ENCODE results near the gene PLA2R1.
"Not testable (repeated sequence)": the region's sequence is repeated elsewhere in the genome, so short reads cannot be mapped to it uniquely, and the experiment has no call there.

The PLA2R1 gene

GRCh38 chr2:160054984-160055725 lies 7.3 kb downstream of the PLA2R1 start:
- Mint-ChIP-seq H3K9me3 (no peaks in the 10 kb centered on the region), H3K4me1 (no peaks in the 10 kb centered on the region), H3K36me3 (no peaks in the 10 kb centered on the region), H3K4me3 (no peak overlapping the region), H3K27me3 (peaks cover 17% of the 10 kb centered on the region), H3K27ac (no peak overlapping the region)
- ATAC-seq (ENCODE audit: low read depth): no peak
- no peak for DNase-seq (ENCODE audit: low spot score in 2 of 2)

GRCh38 chr2:160053946-160054345 lies 8.5 kb downstream of the PLA2R1 start:
- no peak for ATAC-seq (ENCODE audit: low read depth)
- H3K4me3 Mint-ChIP-seq: no peak overlapping the region
- no peaks in the 10 kb centered on the region for H3K36me3 Mint-ChIP-seq
- H3K27me3 Mint-ChIP-seq: peaks cover 12% of the 10 kb centered on the region
- no peak overlapping the region for H3K27ac Mint-ChIP-seq
- H3K4me1 Mint-ChIP-seq: no peaks in the 10 kb centered on the region
- DNase-seq (ENCODE audit: low spot score in 2 of 2): no peak
- no peaks in the 10 kb centered on the region for H3K9me3 Mint-ChIP-seq

GRCh38 chr2:160052531-160052930 lies 9.9 kb downstream of the PLA2R1 start:
- DNase-seq (ENCODE audit: low spot score in 2 of 2): no peak
- Mint-ChIP-seq H3K27ac (no peak overlapping the region), H3K4me3 (no peak overlapping the region), H3K36me3 (no peaks in the 10 kb centered on the region), H3K4me1 (no peaks in the 10 kb centered on the region), H3K27me3 (peaks cover 7% of the 10 kb centered on the region), H3K9me3 (no peaks in the 10 kb centered on the region)
- ATAC-seq (ENCODE audit: low read depth): no peak

- H3K36me3 Mint-ChIP-seq: no peaks in the 10 kb centered on the region
- no peak for DNase-seq (ENCODE audit: low spot score in 2 of 2)
- H3K27ac Mint-ChIP-seq: no peak overlapping the region
- H3K9me3 Mint-ChIP-seq: no peaks in the 10 kb centered on the region
- H3K4me1 Mint-ChIP-seq: no peaks in the 10 kb centered on the region
- no peak for ATAC-seq (ENCODE audit: low read depth)
- peaks cover 6% of the 10 kb centered on the region for H3K27me3 Mint-ChIP-seq
- H3K4me3 Mint-ChIP-seq: no peak overlapping the region
These were observed 11.0 kb downstream of the PLA2R1 start for GRCh38 chr2:160051371-160051800.

DNA sequence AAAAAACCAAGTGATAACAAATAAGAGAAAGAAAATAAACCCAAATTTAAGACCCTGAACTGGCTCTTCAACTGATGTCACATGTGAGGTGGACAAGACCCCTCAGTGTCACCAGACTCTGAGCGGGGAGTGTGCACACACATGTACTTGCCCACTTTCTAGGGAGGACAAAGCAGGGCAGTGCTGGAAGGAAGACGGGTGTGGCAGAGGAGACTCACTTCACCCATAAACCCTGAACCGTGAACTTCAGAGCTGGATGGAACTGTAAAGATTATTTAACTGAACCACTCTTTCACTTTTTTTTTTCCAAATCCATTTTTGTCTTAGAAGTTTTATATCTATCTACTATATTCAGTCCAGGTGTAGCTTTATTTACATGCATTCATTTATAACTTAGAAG lies 12.3 kb downstream of the PLA2R1 start:
- Mint-ChIP-seq H3K4me1 (no peaks in the 10 kb centered on the region), H3K27me3 (peaks cover 4% of the 10 kb centered on the region), H3K9me3 (no peaks in the 10 kb centered on the region), H3K27ac (no peak overlapping the region), H3K4me3 (no peak overlapping the region), H3K36me3 (no peaks in the 10 kb centered on the region)
- no peak for ATAC-seq (ENCODE audit: low read depth)
- DNase-seq (ENCODE audit: low spot score in 2 of 2): no peak

DNA sequence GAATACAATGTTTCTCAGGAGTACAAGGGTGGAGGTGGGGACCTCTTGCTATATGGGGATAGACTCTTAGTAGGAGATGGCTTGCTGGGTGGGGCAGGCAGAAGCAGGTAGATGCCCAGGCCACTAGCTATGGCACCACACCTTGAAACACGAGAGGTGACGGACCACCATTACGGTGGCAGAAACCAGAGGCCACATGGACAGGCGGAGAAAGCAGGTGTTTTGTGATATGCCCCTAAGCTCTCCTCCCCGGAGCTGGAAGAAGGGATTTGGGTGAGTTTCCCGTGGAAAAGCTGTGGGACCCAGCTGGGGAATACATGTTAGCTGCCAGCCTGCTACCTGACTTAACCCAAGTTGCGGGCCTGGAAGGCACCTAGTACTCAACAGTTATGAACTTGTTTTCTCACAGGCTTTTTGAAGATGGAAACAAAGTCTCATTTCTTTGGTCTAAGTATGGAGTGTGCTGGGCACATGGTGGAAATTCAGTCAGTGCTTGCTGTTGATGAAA lies 16.7 kb downstream of the PLA2R1 start:
- Mint-ChIP-seq H3K27ac (no peak overlapping the region), H3K9me3 (no peaks in the 10 kb centered on the region), H3K27me3 (peaks cover 9% of the 10 kb centered on the region), H3K36me3 (no peaks in the 10 kb centered on the region), H3K4me1 (no peaks in the 10 kb centered on the region), H3K4me3 (no peak overlapping the region)
- no peak for DNase-seq (ENCODE audit: low spot score in 2 of 2)
- no peak for ATAC-seq (ENCODE audit: low read depth)

- Mint-ChIP-seq H3K36me3 (no peaks in the 10 kb centered on the region), H3K4me1 (no peaks in the 10 kb centered on the region), H3K4me3 (no peak overlapping the region), H3K27me3 (peaks cover 9% of the 10 kb centered on the region), H3K9me3 (no peaks in the 10 kb centered on the region), H3K27ac (no peak overlapping the region)
- no peak for ATAC-seq (ENCODE audit: low read depth)
- DNase-seq (ENCODE audit: low spot score in 2 of 2): no peak
These were observed 17.7 kb downstream of the PLA2R1 start for GRCh38 chr2:160044728-160045127.

- DNase-seq (ENCODE audit: low spot score in 2 of 2): no peak
- ATAC-seq (ENCODE audit: low read depth): no peak
- Mint-ChIP-seq H3K4me1 (no peaks in the 10 kb centered on the region), H3K27me3 (peaks cover 9% of the 10 kb centered on the region), H3K36me3 (no peaks in the 10 kb centered on the region), H3K9me3 (no peaks in the 10 kb centered on the region), H3K27ac (no peak overlapping the region), H3K4me3 (no peak overlapping the region)
These were observed 19.1 kb downstream of the PLA2R1 start for GRCh38 chr2:160043265-160043664.

GRCh38 chr2:160042054-160042453 lies 20.4 kb downstream of the PLA2R1 start:
- H3K4me3 Mint-ChIP-seq: no peak overlapping the region
- peaks cover 9% of the 10 kb centered on the region for H3K27me3 Mint-ChIP-seq
- H3K9me3 Mint-ChIP-seq: no peaks in the 10 kb centered on the region
- no peaks in the 10 kb centered on the region for H3K4me1 Mint-ChIP-seq
- DNase-seq (ENCODE audit: low spot score in 2 of 2) (no peak), ATAC-seq (ENCODE audit: low read depth) (no peak)
- H3K36me3 Mint-ChIP-seq: no peaks in the 10 kb centered on the region
- H3K27ac Mint-ChIP-seq: no peak overlapping the region

DNA sequence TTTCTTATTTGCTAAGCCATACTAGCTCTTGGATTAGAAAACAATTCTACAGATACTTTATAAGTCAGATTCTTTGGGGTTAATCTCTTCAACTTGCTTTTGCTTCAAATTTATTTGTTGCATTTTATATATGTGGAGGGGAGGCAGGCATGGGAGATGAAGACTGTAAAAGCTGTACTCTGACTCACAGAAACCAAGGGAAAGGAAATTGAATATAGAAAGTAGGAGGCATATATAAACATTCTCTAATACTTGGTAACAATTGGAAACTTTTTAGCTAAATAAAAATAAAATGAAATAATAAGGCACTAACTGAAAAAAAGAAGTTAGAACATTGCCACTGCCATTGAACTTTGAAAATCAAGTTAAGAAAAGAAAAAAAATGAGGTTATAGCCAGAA lies 21.3 kb downstream of the PLA2R1 start:
- no peaks in the 10 kb centered on the region for H3K9me3 Mint-ChIP-seq
- no peak for DNase-seq (ENCODE audit: low spot score in 2 of 2)
- H3K27ac Mint-ChIP-seq: no peak overlapping the region
- H3K4me1 Mint-ChIP-seq: no peaks in the 10 kb centered on the region
- ATAC-seq (ENCODE audit: low read depth): no peak
- H3K36me3 Mint-ChIP-seq: no peaks in the 10 kb centered on the region
- H3K27me3 Mint-ChIP-seq: peaks cover 9% of the 10 kb centered on the region
- no peak overlapping the region for H3K4me3 Mint-ChIP-seq

- H3K27ac Mint-ChIP-seq: no peak overlapping the region
- H3K4me3 Mint-ChIP-seq: no peak overlapping the region
- ATAC-seq (ENCODE audit: low read depth): no peak
- no peak for DNase-seq (ENCODE audit: low spot score in 2 of 2)
- H3K27me3 Mint-ChIP-seq: peaks cover 8% of the 10 kb centered on the region
- H3K9me3 Mint-ChIP-seq: no peaks in the 10 kb centered on the region
- no peaks in the 10 kb centered on the region for H3K4me1 Mint-ChIP-seq
- H3K36me3 Mint-ChIP-seq: no peaks in the 10 kb centered on the region
These were observed 23.1 kb downstream of the PLA2R1 start for GRCh38 chr2:160039166-160039903.

DNA sequence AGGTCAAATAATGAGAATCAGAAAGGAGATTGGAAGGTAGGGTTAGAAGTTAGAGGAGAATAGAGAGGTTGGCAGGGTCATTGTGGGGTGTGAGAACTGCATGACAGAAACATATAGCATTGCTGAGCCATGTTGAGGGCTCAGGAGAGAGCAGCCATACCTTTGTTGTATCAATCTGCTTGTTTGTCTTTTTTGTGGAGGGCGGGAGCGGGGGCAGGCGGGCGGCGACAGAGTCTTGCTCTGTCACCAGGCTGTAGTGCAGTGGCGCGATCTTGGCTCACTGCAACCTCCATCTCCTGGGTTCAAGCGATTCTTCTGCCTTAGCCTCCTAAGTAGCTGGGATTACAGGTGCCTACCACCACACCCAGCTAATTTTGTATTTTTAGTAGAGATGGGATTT lies 23.8 kb downstream of the PLA2R1 start:
- not testable (repeated sequence) for H3K36me3 Mint-ChIP-seq; H3K27ac Mint-ChIP-seq; H3K9me3 Mint-ChIP-seq; H3K27me3 Mint-ChIP-seq; H3K4me1 Mint-ChIP-seq; H3K4me3 Mint-ChIP-seq; ATAC-seq (ENCODE audit: low read depth); DNase-seq (ENCODE audit: low spot score in 2 of 2)

DNA sequence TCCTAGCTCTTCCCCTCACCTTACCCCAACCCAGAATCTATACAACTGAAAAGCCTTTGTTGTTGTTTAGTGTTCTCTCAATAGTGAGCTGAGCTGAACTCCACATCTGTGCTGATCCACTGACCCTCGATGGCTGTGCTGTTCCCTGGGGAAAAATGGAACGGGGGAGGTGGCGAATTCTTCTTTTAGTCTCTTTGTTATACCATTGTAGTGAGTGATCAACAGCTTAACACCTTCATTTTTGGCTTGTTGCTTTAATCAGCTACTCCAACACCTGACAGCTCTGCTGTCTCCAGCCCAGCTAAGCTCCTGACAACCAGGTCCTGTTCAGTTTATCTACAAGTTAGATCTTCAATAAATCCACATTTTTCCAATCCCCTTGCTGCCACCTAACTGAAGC lies 25.7 kb downstream of the PLA2R1 start:
- Mint-ChIP-seq H3K27ac (no peak overlapping the region), H3K4me3 (no peak overlapping the region), H3K4me1 (no peaks in the 10 kb centered on the region), H3K36me3 (no peaks in the 10 kb centered on the region), H3K9me3 (no peaks in the 10 kb centered on the region), H3K27me3 (no peaks in the 10 kb centered on the region)
- no peak for ATAC-seq (ENCODE audit: low read depth)
- no peak for DNase-seq (ENCODE audit: low spot score in 2 of 2)

GRCh38 chr2:160035125-160035524 lies 27.3 kb downstream of the PLA2R1 start:
- Mint-ChIP-seq H3K27me3 (no peaks in the 10 kb centered on the region), H3K4me3 (no peak overlapping the region), H3K27ac (no peak overlapping the region), H3K36me3 (no peaks in the 10 kb centered on the region), H3K9me3 (no peaks in the 10 kb centered on the region), H3K4me1 (no peaks in the 10 kb centered on the region)
- DNase-seq (ENCODE audit: low spot score in 2 of 2) (no peak), ATAC-seq (ENCODE audit: low read depth) (no peak)

All from memory B cell (primary cell).